ENCODE data around the gene LENG8.

GRCh38 chr19:54448040-54448773, 792 bp upstream of the LENG8 start:
- TF ChIP-seq CTCF (IDR thresholded peaks at IDR 0.05; ENCODE audit: low read depth, low read length, missing input control) (no peak), JUND (IDR thresholded peaks at IDR 0.05) (no peak), MAX (IDR thresholded peaks at IDR 0.05) (no peak), TAF1 (conservative IDR thresholded peaks at IDR 0.05) (no peak), GABPA (IDR thresholded peaks at IDR 0.05 in 1 of 2, conservative IDR thresholded peaks at IDR 0.05 in 1 of 2) (no peak), FOXA1 (IDR thresholded peaks at IDR 0.05) (no peak)
